ENCODE results near the gene GID8.

GID8 gene

GRCh38 chr20:62892348-62893304 is 45.3 kb upstream of the GID8 start:
- Histone ChIP-seq H3F3A (ENCODE audit: insufficient read depth) (no peaks in the 10 kb centered on the region), H3K79me2 (ENCODE audit: insufficient read depth, low read length) (no peaks in the 10 kb centered on the region), H3K27me3 (ENCODE audit: low read length) (no peaks in the 10 kb centered on the region), H3K4me2 (ENCODE audit: low read depth, low read length, poor library complexity, severe bottlenecking) (no peak overlapping the region), H3K27ac (ENCODE audit: low read depth, low read length) (no peak overlapping the region), H2AFZ (ENCODE audit: low read depth, low read length, severe bottlenecking) (no peak overlapping the region), H3K9ac (ENCODE audit: low read length) (no peak overlapping the region), H3K9me3 (ENCODE audit: insufficient read depth, low read length) (no peaks in the 10 kb centered on the region), H3K4me3 (ENCODE audit: insufficient read depth, low read length, poor library complexity, severe bottlenecking) (no peak overlapping the region), H3K36me3 (ENCODE audit: low read length) (peaks cover 28% of the 10 kb centered on the region), H3K9me2 (replicated peaks; ENCODE audit: insufficient read depth, low read length) (no peaks in the 10 kb centered on the region), H4K20me1 (ENCODE audit: low read depth, low read length) (no peaks in the 10 kb centered on the region)
- TF ChIP-seq EZH2phosphoT487 (conservative IDR thresholded peaks at IDR 0.05; ENCODE audit: low read length) = no peak
- TF ChIP-seq CTCF (IDR thresholded peaks at IDR 0.05; ENCODE audit: insufficient read depth, low read length, poor library complexity, severe bottlenecking) = no peak

- H3K4me3 ChIP-seq (ENCODE audit: insufficient read depth, low read length, poor library complexity, severe bottlenecking) = no peak overlapping the region
- H4K20me1 ChIP-seq (ENCODE audit: low read depth, low read length) = no peaks in the 10 kb centered on the region
- no peak for TF ChIP-seq EZH2phosphoT487 (conservative IDR thresholded peaks at IDR 0.05; ENCODE audit: low read length)
- no peak for TF ChIP-seq CTCF (IDR thresholded peaks at IDR 0.05; ENCODE audit: insufficient read depth, low read length, poor library complexity, severe bottlenecking)
- H3K4me2 ChIP-seq (ENCODE audit: low read depth, low read length, poor library complexity, severe bottlenecking) = no peak overlapping the region
- no peaks in the 10 kb centered on the region for H3K9me3 ChIP-seq (ENCODE audit: insufficient read depth, low read length)
- no peak overlapping the region for H3K9ac ChIP-seq (ENCODE audit: low read length)
- no peaks in the 10 kb centered on the region; the same call in 1 of the 2 replicates for H3K79me2 ChIP-seq (ENCODE audit: insufficient read depth, low read length)
- H2AFZ ChIP-seq (ENCODE audit: low read depth, low read length, severe bottlenecking) = no peak overlapping the region
- peaks cover 28% of the 10 kb centered on the region for H3K36me3 ChIP-seq (ENCODE audit: low read length)
- H3K9me2 ChIP-seq (replicated peaks; ENCODE audit: insufficient read depth, low read length) = no peaks in the 10 kb centered on the region
- no peak overlapping the region for H3K27ac ChIP-seq (ENCODE audit: low read depth, low read length)
- H3K27me3 ChIP-seq (ENCODE audit: low read length) = no peaks in the 10 kb centered on the region
- no peaks in the 10 kb centered on the region for H3F3A ChIP-seq (ENCODE audit: insufficient read depth)
Measured at GRCh38 chr20:62893700-62894099, 44.2 kb upstream of the GID8 start.

GRCh38 chr20:62894261-62894660 is 43.7 kb upstream of the GID8 start:
- Histone ChIP-seq H3K27me3 (ENCODE audit: low read length) (no peaks in the 10 kb centered on the region), H3K36me3 (ENCODE audit: low read length) (peaks cover 28% of the 10 kb centered on the region), H4K20me1 (ENCODE audit: low read depth, low read length) (no peaks in the 10 kb centered on the region), H3K4me3 (ENCODE audit: insufficient read depth, low read length, poor library complexity, severe bottlenecking) (no peak overlapping the region), H3K9ac (ENCODE audit: low read length) (no peak overlapping the region), H3K4me2 (ENCODE audit: low read depth, low read length, poor library complexity, severe bottlenecking) (no peak overlapping the region), H3K79me2 (ENCODE audit: insufficient read depth, low read length) (no peaks in the 10 kb centered on the region; the same call in 1 of the 2 replicates), H3K9me3 (ENCODE audit: insufficient read depth, low read length) (no peaks in the 10 kb centered on the region), H3F3A (ENCODE audit: insufficient read depth) (no peaks in the 10 kb centered on the region), H2AFZ (ENCODE audit: low read depth, low read length, severe bottlenecking) (no peak overlapping the region), H3K9me2 (replicated peaks; ENCODE audit: insufficient read depth, low read length) (no peaks in the 10 kb centered on the region), H3K27ac (ENCODE audit: low read depth, low read length) (no peak overlapping the region)
- TF ChIP-seq EZH2phosphoT487 (conservative IDR thresholded peaks at IDR 0.05; ENCODE audit: low read length) = no peak
- no peak for TF ChIP-seq CTCF (IDR thresholded peaks at IDR 0.05; ENCODE audit: insufficient read depth, low read length, poor library complexity, severe bottlenecking)

Measured in SU-DHL-6 (cell line).